Measurements from ENCODE around the gene STXBP6. TPM values are rescaled to one million over a fixed set of nuclear protein-coding genes. Genes with fewer than 3 reads are reported as not detected.

STXBP6 gene
- total RNA-seq, 1 experiment from 2014 or later: 0.27 TPM

DNA sequence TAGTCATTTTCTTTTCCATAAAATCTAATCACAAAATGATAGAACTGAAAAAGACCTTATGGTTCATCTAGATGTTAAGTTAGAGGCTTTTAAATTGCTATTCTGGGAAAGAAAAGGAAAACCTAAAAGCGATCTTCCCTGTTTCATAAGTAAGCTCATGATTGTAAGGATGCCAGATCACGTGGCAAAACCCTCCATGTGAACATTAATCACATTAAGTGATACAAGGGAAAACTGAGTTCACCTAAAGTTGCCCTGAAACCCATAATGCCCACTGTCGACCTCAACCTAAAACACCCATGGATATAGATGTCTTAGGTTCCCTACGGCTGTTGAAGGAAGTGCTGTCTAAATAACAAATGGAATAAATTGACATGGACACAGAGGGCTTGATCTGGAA, 3.0 kb upstream of the STXBP6 start (continued):
- TF ChIP-seq, protein P1, sequence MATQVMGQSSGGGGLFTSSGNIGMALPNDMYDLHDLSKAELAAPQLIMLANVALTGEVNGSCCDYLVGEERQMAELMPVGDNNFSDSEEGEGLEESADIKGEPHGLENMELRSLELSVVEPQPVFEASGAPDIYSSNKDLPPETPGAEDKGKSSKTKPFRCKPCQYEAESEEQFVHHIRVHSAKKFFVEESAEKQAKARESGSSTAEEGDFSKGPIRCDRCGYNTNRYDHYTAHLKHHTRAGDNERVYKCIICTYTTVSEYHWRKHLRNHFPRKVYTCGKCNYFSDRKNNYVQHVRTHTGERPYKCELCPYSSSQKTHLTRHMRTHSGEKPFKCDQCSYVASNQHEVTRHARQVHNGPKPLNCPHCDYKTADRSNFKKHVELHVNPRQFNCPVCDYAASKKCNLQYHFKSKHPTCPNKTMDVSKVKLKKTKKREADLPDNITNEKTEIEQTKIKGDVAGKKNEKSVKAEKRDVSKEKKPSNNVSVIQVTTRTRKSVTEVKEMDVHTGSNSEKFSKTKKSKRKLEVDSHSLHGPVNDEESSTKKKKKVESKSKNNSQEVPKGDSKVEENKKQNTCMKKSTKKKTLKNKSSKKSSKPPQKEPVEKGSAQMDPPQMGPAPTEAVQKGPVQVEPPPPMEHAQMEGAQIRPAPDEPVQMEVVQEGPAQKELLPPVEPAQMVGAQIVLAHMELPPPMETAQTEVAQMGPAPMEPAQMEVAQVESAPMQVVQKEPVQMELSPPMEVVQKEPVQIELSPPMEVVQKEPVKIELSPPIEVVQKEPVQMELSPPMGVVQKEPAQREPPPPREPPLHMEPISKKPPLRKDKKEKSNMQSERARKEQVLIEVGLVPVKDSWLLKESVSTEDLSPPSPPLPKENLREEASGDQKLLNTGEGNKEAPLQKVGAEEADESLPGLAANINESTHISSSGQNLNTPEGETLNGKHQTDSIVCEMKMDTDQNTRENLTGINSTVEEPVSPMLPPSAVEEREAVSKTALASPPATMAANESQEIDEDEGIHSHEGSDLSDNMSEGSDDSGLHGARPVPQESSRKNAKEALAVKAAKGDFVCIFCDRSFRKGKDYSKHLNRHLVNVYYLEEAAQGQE (IDR thresholded peaks at IDR 0.05; ENCODE audit: low read depth): no peak
- TF ChIP-seq, protein P2, sequence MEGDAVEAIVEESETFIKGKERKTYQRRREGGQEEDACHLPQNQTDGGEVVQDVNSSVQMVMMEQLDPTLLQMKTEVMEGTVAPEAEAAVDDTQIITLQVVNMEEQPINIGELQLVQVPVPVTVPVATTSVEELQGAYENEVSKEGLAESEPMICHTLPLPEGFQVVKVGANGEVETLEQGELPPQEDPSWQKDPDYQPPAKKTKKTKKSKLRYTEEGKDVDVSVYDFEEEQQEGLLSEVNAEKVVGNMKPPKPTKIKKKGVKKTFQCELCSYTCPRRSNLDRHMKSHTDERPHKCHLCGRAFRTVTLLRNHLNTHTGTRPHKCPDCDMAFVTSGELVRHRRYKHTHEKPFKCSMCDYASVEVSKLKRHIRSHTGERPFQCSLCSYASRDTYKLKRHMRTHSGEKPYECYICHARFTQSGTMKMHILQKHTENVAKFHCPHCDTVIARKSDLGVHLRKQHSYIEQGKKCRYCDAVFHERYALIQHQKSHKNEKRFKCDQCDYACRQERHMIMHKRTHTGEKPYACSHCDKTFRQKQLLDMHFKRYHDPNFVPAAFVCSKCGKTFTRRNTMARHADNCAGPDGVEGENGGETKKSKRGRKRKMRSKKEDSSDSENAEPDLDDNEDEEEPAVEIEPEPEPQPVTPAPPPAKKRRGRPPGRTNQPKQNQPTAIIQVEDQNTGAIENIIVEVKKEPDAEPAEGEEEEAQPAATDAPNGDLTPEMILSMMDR (IDR thresholded peaks at IDR 0.05 in 2 of 3, conservative IDR thresholded peaks at IDR 0.05 in 1 of 3; ENCODE audit: borderline replicate concordance in 1 of 3, insufficient read depth in 1 of 3, low read depth in 2 of 3, low read length in 2 of 3): no peak
- TF ChIP-seq EGR1 (IDR thresholded peaks at IDR 0.05; ENCODE audit: low read depth): no peak
- TF ChIP-seq RAD21 (IDR thresholded peaks at IDR 0.05; ENCODE audit: low read depth): no peak
- no peak for TF ChIP-seq EZH2 (IDR thresholded peaks at IDR 0.05)
- TF ChIP-seq FOSL1 (IDR thresholded peaks at IDR 0.05; ENCODE audit: low read depth): no peak

DNA sequence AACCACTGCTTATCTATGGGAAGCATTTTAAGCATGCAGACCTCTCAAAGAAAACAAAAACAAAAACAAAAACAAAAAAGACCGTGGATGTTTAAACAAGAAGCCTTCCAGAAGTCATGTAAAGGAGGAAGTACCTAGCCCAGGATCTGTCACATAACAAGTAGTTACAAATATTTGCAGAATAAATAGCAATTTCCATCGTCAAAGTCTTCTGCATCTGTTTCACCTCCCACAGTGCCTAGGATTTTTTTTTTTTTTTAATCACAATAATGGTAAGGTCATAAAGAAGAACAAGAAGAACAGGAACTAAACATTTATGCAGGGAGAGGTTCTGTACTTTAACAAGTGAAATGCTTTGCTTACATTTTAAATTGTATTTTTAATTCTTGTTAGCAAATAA, 2.4 kb upstream of the STXBP6 start:
- BruUV-seq (replicated peaks): no TSS peak
- no peak overlapping the region for H3K9ac ChIP-seq (ENCODE audit: low read length)
- H3K9me2 ChIP-seq (ENCODE audit: insufficient read depth): no peaks in the 10 kb centered on the region
- ChIA-PET CTCF (no interaction called here), POLR2A (no interaction called here), RAD21 (ENCODE audit: low non-redundant PET in 1 of 2, low total read pairs in 2 of 2, uncharacterized antibody in 2 of 2, unreplicated experiment in 2 of 2) (no interaction called here)
- H3K4me3 ChIP-seq (replicated peaks in 1 of 2; ENCODE audit: low read depth in 1 of 2, low read length in 2 of 2): no peak overlapping the region
- H4K20me1 ChIP-seq (ENCODE audit: insufficient read depth): no peaks in the 10 kb centered on the region
- H3K9me3 ChIP-seq (ENCODE audit: control insufficient read depth in 1 of 2, insufficient read depth in 1 of 2, low read depth in 1 of 2, low read length in 2 of 2): peaks cover 6 to 13% of the 10 kb centered on the region in 2 experiments; a peak in 2 of 4 replicates
- no peaks in the 10 kb centered on the region for H3K79me2 ChIP-seq (ENCODE audit: insufficient read depth, low read length)
- DNase-seq (ENCODE audit: low read depth, low spot score) (no peak), ATAC-seq (no peak)
- no peaks in the 10 kb centered on the region for H3K36me3 ChIP-seq (ENCODE audit: control insufficient read depth in 1 of 2, insufficient read depth in 2 of 2, low read length in 2 of 2)
- H3K27me3 ChIP-seq (ENCODE audit: insufficient read depth, low read length): no peaks in the 10 kb centered on the region
- intact Hi-C loops (cut with micrococcal nuclease): no loop called here
- H3K27ac ChIP-seq (ENCODE audit: low read depth, low read length): no peak overlapping the region
- no peak overlapping the region for H2AFZ ChIP-seq (ENCODE audit: low read depth, low read length, poor library complexity, severe bottlenecking)
- no peaks in the 10 kb centered on the region for H3K4me1 ChIP-seq (ENCODE audit: control insufficient read depth in 1 of 2, insufficient read depth in 2 of 2, low read length in 2 of 2)
- H3K4me2 ChIP-seq (ENCODE audit: low read length): no peak overlapping the region
- TF ChIP-seq CBX3 (IDR thresholded peaks at IDR 0.05; ENCODE audit: low read depth) (no peak), SP1 (IDR thresholded peaks at IDR 0.05; ENCODE audit: low read depth) (no peak), ELF1 (IDR thresholded peaks at IDR 0.05; ENCODE audit: borderline replicate concordance, low read depth) (no peak), JUND (IDR thresholded peaks at IDR 0.05) (no peak), SIN3A (IDR thresholded peaks at IDR 0.05; ENCODE audit: low read depth) (no peak), EZH2 (IDR thresholded peaks at IDR 0.05) (no peak), FOSL1 (IDR thresholded peaks at IDR 0.05; ENCODE audit: low read depth) (no peak), TCF7L2 (IDR thresholded peaks at IDR 0.05; ENCODE audit: borderline replicate concordance, extremely low read depth, insufficient read depth, insufficient read length) (no peak), EZH2phosphoT487 (IDR thresholded peaks at IDR 0.05; ENCODE audit: borderline replicate concordance) (no peak), ZNF274 (IDR thresholded peaks at IDR 0.05; ENCODE audit: low read depth, low read length) (no peak), ZFX (IDR thresholded peaks at IDR 0.05) (no peak)
- TF ChIP-seq, protein P3, sequence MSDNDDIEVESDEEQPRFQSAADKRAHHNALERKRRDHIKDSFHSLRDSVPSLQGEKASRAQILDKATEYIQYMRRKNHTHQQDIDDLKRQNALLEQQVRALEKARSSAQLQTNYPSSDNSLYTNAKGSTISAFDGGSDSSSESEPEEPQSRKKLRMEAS (IDR thresholded peaks at IDR 0.05): no peak
- TF ChIP-seq, protein P4, sequence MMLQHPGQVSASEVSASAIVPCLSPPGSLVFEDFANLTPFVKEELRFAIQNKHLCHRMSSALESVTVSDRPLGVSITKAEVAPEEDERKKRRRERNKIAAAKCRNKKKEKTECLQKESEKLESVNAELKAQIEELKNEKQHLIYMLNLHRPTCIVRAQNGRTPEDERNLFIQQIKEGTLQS (IDR thresholded peaks at IDR 0.05): no peak
- TF ChIP-seq, protein P1 (IDR thresholded peaks at IDR 0.05; ENCODE audit: low read depth): no peak

All from HCT116 (cell line).